UCSD-AML1 (cell line): ENCODE measurements around the gene CR1L.
"Not testable (repeated sequence)": the region's sequence is repeated elsewhere in the genome, so short reads cannot be mapped to it uniquely, and the experiment has no call there.

Experiments used
- DNase-seq: peaks from one replicate; lab custom pipeline; 2025; ENCODE audit not compliant: unreplicated experiment; lab: John Stamatoyannopoulos, UW

CR1L gene

DNA sequence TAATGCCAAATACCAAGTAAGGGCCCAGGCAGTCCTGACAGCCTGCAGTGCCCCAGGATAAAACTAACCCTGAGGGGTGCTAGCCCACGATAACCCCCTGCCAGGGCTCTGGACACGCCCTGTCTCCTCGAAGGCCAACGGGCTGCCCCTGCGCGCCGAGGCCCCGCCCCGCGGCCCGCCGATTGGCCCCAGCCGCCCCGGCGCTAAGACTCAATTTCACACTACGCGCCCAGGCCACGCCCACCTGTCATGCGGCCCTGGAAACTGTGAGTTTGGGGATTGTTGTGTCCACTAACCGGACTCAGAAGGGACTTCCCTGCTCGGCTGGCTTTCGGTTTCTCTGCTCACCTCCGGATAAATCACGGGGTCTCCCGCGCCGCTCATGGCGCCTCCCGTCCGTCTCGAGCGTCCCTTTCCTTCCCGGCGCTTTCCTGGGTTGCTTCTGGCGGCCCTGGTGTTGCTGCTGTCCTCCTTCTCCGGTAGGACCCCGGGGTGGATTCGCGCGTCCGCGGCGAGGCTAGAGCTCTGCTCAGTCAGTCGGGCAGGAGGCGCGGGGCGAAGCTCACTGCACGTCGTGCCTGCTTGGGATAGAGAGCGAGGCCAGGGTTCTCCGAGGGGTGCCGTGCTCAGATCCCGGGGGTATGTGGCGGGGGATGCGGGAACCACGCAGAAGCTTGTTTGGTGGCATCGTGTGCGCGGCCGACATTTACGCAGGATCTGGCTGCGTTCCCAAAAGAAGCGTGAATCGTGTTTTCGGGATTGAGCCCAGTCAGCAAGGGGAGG, at the start of gene CR1L:
CR1L (plus strand) TSS at position 282 of the 783 bp plus-strand sequence; CDS start at position 383, 101 bp downstream.
- no peak for DNase-seq

DNA sequence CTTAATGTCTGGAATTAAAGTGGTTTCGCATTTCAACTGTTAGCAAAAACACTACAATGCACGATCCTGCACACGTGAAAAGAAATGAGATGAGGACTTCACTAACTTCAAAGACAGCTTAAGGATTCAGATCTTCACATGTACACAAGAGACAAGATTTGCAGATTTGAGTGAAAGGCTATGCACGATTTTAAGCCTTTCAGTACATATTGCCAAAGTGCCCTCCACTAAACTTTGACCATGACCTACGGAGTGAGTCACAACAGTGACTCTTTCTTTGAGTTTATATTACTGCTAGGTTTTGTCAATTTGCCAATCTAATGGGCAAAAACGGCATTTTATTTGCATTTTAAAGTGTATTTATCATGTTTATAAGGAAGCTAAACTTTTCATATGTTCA, 41.2 kb upstream of the CR1L start:
- DNase-seq: no peak

DNA sequence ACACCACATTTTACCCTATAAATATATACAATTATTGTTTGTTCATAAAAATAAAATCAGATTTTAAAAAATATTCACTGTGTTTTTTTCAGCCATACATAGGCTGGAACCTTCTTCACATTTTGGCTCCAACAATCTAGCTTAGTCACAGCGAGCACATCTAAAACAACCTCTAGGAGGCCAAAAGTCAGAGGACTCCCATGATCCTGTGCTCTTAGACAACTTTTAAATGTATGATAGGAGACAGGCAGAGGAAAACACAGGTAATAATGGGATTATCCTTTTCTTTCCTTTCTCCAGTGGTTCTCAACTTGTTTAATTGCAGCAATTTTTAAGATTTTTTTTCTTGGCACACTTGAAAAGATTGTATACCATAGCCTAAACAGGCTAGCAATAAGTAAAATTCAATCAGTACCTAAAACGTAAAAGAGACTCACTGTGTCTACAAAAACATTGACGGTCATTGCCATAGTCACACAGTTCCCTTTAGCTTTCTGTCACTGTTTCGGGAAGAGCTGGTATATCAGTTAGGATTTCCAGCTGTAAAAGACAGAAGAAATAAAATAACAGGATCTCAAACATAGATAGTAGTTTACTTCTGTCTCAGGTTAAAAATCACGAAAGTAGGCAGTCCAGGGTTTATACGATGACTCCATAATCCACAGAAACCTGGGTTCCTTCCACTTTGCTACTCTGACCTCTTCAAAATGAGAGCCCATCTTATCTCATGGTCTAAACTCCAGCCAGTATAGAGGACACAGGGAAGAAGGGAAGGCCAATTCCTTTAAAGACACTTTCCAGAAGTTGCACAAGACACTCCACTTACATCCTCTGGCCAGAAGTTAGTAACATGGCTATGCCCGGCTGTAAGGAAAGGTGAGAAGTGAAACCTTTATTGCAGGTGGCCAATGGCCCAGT, 39.2 kb upstream of the CR1L start:
- no peak for DNase-seq

DNA sequence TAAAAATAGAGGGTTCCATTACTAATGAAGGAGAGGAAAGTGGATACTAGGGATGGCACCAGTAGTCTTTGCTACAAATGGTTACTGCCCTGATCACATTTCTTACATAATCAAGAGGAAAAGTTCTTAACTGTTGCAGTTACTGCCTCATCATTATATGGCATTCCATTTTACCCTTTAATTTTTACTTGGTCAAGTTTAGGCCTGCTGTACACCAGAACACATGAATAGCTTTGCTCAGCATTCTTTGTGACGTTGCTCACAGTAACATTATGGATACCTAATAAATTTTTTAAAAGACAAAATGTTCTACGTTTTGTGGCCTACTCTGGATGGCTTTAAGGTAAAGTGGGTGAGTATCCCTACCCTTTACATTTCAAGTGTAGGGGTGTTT, 38.6 kb upstream of the CR1L start:
- DNase-seq: no peak

DNA sequence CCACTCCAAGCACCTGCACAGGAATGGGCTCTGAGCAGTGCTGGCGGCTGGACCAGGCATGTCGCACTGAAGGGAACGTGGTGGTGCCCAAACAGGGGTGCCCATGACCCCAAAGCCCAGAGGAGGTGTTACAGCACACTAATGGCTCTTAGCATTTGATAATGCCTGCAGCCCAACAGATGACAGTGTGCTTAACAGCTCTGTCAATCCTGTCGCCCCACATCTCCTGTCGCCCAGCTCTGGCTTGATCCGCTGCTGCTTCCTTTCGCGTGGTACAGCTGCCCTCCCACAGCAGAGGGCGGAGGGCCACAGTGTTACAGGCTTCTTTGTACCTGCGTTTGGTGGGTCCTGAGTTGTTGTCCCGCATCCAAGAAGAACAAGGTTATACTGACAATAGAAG, 32.2 kb upstream of the CR1L start:
- no peak for DNase-seq

DNA sequence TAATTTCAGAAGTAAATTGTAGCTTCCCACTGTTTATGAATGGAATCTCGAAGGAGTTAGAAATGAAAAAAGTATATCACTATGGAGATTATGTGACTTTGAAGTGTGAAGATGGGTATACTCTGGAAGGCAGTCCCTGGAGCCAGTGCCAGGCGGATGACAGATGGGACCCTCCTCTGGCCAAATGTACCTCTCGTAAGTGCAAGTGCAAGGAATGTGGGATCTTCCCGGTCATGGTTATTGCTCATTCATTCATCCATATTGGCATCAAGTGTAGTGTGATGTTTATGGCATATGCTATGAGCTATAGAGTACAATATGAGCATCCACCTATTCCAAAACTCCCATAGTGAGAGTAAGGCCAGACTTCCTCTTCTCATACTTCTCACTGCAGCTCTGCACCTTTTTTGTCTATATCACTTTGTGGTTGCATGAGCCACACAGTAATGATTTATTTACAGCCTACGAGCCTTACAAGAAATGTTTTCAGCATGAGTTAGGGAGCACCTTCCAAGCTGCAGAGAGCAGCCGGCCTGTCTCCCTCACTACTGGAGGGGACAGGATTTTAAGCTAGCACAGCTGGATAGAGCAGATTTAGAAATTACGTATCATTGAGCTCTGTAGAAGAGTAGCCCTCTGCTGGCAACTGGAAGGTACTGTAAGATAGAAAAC, 24.9 kb upstream of the CR1L start:
- no peak for DNase-seq

DNA sequence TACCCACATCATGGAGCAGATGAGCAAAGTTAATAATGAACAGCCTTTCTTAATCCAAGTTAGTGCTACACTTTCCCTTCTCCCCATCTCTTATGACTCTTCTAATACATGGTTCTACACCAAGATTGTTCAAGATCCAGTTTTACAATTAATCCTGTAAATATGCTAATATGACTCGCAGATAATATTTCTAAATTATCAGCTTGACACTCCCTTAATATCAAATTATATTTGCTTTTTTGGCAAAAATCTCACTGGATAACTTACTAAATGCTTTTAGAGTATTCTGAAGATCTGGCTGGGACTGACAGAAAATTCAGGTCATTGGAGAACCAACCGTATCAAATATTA, 24.4 kb upstream of the CR1L start:
- no peak for DNase-seq

DNA sequence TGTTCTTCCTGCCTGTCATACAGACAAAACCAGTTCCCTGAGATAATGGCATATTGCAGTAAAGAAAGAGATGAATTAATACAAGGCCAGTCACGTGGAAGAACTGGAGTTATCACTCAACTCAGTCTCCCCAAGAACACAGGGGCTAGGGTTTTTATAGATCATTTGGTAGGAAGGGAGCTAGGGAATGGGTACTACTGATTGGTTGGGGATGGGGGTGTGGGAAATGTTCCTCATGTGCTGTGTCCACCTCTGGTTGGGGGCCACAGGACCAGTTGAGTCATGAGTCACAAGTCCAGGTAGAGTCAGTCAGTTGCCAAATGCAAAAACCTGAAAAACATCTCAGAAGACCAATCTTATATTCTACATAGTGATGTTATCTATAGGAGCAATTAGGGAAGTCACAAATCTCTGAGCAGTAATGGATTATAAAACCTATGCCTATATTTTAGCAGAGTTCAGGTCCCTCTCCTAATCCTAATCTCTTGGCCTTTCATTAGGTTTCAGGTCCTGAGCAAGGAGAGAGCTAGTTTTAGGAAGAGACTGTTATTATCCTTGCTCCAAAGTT, 19.3 kb upstream of the CR1L start:
- DNase-seq: not testable (repeated sequence)

DNA sequence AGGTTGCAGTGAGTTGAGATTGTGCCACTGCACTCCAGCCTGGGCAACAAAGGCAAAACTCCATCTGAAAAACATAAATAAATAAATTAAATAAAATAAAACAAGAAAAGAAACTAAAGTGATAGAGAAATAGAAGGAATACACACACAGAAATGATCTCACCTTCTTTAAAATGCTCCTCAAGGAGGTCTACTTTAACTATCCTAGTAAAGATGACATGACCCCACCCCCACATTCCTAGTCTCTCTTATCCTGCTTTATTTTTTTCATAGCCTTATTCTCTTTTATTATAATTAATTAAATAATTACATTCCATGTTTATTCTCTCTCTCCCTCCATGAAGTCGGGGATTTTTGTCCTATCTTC, 18.0 kb upstream of the CR1L start:
- DNase-seq: no peak

DNA sequence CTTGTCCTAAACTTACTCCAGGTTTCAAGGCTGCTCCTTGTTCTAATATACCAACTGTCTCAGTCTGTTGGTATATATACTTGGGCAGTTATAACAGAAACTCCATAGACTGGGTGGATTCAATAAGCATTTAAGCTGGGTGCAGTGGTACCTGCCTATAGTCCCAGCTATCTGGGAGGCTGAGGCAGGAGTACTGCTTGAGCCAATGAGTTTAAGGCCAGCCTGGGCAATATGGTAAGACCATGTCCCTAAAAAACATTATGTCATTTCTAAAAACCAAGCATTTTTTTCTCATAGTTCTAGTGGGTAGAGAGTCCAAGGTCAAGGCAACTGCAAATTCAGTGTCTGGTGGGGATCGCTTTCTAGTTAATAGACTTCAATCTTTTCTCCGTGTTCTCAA, 17.4 kb upstream of the CR1L start:
- no peak for DNase-seq

DNA sequence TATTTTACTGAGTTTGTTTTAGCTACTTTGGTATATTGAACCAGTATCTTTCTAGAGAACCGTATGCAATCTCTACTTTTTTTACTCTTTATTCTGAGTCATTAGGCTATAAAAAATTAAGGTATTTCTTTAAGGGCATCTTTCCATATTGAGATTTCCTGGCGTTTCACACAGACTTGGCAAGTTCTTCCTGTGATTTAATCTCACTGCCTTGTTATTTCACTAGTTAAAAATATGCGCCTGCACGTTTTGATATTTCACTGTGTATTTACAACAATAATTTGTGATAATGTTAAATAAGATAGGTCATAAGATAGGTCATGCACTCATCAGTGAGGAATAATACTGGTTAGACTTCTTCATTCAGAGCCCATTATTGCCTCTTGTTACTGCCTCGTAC, 16.2 kb upstream of the CR1L start:
- DNase-seq: no peak

DNA sequence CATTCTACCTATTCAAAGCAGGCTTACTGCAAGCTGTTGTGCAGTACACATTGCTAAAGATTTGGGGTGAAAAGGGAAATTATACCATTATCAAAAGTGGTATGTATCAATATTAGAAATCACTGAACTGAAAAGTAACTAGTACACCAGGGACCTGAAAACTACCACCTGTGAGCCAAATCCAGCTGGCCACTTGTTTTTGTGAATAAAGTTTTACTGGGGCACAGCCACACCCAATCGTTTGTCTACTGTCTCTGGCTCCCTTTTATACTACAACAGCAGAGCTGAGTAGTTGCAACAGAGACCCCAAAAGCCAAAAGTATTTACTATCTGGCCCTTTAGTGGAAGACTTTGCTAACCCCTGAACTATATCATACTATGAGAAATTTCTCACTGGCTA, 13.8 kb upstream of the CR1L start:
- DNase-seq: no peak

DNA sequence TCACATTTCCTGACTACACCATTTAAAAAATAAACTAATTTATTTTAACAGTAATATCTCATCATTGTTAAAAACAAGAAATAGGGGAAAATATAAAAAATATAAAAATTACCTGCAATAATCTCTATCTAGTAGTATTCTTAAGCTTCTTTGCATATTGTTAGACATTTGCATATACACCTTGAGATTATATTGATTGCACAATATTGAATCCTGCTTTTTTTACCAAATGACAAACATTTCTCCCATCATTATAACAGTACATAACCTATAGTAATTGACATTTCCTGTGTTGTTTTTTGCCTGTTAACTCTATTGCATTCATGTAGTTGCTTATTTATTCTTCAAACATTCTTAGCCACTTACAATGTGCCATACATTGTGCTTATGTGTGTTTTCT, 11.7 kb upstream of the CR1L start:
- DNase-seq: no peak

DNA sequence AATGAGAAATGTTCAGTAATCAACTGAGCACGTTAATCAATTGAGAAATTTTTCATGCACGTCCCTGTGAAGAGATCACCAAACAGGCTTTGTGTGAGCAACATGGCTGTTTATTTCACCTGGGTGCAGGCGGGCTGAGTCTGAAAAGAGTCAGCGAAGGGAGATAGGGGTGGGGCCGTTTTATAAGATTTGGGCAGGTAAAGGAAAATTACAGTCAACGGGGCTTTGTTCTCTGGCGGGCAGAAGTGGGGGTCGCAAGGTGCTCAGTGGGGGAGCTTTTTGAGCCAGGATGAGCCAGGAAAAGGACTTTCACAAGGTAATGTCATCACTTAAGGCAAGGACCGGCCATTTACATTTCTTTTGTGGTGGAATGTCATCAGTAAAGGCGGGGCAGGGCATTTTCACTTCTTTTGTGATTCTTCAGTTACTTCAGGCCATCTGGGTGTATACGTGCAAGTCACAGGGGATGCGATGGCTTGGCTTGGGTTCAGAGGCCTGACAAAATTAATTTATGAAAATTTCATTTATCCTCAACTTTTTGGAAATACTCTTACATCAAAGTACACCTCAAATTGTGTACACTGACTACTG, 11.1 kb upstream of the CR1L start:
- DNase-seq: not testable (repeated sequence)

DNA sequence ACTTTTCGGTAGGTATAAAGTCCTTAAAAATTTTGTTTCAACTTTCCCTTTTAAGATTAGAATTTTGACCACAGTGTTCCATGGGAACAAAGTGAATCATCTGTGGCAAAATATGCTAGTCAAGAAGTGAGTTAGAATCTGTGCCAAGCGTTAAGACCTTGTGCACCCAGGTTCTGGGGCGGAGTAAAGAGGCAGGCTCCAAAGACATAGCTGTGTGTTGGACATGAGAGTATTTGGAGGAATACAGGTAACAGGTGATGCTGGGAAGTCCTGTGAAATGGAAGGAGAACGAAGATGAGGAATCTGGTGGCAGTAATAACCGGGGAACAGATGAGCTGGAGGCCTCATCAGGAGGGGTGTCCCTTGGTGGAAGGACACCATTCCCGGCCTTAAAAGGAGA, 10.6 kb upstream of the CR1L start:
- DNase-seq: not testable (repeated sequence)

DNA sequence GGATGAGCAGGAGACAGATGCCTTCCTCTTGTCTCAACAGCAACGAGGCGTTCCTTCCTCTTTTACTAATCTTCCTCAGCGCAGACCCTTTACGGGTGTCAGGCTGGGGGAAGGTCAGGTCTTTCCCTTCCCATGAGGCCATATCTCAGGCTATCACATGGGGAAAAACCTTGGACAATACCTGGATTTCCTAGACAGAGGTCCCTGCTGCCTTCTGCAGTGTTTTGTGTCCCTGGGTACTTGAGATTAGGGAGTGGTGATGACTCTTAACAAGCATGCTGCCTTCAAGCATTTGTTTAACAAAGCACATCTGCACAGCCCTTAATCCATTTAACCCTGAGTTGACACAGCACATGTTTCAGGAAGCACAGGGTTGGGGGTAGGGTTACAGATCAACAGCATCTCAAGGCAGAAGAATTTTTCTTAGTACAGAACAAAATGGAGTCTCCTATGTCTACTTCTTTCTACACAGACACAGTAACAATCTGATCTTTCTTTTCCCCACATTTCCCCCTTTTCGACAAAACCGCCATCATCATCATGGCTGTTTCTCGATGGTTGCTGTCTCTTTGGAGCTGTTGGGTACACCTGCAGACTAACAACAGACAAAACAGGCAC, 9.3 kb upstream of the CR1L start:
- DNase-seq: not testable (repeated sequence)

DNA sequence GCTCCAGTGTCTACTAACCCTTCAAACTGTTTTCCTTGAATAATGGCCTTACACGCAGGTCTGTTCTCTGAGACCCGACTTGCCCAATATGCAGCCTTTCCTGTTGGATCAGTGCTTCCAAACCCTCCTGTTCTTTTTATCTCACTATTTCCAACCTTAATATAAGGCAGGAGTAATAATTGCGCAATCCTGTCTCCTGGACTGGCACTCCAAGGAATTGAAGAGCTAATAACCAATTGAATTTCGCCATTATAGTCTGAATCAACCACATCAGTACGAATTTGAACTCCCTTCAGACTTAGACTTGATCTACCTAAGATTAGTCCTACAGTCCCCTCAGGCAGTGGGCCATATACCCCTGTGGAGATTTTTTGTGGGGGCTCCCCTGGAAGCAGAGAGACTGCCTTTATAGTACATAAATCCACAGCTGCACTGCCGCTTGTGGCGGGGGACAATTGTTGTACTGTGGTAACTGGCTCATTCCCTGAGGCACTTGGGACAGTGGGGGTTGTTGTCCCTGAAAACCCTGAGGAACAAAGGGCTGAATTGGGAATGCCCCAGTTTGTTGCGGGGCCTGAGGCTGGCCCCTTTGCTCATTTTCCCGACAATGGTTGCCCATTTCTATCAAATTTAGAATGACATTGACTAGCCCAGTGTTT, 6.3 kb upstream of the CR1L start:
- not testable (repeated sequence) for DNase-seq

DNA sequence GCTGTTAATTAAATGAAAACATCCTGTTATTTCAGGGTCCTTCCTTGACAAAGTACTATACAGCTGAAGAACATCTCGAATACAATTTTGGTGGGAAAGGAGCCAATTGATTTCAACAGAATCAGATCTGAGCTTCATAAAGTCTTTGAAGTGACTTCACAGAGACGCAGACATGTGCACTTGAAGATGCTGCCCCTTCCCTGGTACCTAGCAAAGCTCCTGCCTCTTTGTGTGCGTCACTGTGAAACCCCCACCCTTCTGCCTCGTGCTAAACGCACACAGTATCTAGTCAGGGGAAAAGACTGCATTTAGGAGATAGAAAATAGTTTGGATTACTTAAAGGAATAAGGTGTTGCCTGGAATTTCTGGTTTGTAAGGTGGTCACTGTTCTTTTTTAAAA, 5.6 kb upstream of the CR1L start:
- not testable (repeated sequence) for DNase-seq

DNA sequence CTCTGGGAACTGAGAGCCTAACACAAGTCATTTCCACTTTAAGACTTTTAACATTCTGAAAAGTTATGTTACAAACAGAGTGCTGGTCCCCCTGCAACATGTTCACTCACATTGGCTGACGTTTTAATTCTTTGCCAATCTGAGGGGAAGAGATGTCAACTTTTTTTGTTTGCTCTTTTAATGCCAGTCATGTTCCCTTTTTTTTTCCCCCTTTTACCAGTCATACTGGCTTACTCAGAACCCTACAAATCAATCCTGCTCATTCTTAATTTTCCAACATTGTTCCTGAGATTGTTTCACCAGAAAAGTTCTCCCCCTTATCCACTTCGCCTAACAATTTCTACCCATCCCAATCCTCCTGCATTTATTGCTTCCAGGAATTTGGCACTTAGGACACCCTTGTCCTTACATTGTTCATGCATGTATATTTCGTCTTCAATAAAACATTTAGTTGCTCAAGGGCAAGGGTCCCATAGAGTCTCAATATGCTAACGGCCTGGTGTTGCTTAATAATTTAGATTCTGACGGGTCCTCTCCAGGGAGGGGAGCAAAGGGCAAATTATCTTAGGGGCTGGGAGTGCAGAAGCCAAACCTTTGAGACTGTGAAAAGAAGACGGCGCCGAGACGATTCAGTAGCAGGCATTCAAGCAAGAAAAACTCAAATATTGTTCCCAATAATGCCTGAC, 624 bp upstream of the CR1L start:
- DNase-seq: no peak
